NCI-H345 treated with DMSO at 0.1 percent for 48 hours (cell line): ENCODE measurements around the gene ARAP3.

Experiments
- DNase-seq: peaks from one replicate; lab custom pipeline; 2025; ENCODE audit not compliant: unreplicated experiment; lab: John Stamatoyannopoulos, UW

Gene ARAP3

DNA sequence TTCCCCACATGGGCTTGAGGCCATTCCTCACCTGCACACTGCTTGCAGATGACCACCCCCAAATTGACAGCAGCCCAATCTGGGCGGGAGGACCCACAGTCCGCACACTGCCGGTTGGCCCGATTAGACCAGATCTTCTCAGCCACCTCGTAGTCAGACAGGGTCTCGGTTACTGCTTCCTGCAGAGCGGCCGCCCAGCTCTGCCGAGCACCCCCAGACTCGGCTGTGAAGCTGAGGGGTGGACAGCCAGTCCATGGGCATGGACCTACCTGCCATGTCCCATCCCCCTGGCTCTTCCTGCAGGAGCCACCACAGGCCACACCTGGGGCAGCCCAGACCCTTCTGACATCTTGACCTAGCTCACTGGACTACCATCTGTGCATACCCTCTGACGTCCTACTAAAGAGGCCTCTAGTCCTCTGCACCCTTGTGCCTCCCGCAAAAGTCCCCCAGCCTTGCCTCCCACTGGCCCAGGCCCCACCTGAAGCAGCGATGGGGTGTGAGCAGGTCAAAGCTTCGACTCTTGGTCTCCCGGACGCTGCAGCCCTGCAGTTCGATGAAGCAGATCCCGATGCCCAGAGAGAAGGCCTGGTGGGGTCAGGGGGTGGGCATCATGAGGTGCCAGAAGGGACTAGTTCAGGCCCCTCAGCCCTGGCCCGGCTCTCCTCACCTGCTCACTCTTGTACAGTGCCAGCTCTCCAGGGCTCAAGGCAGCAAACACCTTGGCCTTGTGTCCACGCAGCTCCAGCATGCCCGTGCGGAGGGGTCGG lies 9.8 kb downstream of the ARAP3 start:
- DNase-seq = no peak

DNA sequence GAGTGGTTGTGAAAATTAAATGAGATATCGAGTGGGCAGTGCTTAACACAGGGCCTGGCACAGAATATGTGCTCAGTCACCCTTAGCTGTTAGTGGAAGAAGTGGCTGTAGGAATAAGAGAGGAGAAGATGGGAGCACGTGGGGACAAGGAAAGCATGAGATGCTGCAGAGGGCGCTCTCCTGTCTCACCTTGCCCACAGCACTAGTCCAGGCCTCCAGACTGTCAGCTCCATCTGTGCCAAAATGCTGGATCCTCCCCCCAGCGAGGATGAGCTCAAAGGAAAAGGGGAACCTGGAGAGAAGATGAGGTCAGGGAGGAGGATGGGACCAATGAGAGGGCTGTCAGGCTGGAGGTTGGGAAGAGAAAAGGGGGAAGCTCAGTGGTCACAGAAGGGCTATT lies 12.5 kb downstream of the ARAP3 start:
- no peak for DNase-seq

DNA sequence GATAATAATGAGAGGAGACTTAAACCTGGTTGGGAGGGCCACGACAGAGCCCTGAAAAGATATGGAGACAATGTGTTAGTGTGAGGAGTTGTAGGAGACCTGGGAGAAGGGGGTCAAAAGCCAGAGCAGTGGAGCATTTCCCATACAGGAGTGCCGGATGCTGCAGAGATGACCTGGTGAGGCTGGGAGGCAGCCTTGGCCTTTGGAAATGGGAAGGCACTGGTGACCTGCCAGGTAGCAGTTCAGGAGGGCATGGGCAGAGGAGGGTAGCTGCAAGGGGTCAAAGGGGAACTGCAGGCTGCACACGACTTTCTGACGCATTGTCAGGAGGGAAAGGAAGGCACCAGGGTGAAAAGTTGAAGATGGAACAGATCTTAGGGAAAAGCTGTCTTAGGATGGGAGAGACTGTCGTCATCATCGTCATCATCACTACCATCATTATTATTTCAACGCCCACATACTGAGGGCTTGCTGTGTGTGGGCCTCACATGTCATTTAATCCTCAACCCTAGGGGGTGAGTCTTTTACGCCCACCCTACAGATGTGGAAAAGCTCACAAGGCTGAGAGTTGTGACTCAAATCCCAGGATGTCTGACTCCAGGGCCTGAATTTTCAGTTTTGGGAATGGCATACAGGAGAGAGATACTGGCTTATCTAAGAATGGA lies 13.3 kb downstream of the ARAP3 start:
- no peak for DNase-seq

DNA sequence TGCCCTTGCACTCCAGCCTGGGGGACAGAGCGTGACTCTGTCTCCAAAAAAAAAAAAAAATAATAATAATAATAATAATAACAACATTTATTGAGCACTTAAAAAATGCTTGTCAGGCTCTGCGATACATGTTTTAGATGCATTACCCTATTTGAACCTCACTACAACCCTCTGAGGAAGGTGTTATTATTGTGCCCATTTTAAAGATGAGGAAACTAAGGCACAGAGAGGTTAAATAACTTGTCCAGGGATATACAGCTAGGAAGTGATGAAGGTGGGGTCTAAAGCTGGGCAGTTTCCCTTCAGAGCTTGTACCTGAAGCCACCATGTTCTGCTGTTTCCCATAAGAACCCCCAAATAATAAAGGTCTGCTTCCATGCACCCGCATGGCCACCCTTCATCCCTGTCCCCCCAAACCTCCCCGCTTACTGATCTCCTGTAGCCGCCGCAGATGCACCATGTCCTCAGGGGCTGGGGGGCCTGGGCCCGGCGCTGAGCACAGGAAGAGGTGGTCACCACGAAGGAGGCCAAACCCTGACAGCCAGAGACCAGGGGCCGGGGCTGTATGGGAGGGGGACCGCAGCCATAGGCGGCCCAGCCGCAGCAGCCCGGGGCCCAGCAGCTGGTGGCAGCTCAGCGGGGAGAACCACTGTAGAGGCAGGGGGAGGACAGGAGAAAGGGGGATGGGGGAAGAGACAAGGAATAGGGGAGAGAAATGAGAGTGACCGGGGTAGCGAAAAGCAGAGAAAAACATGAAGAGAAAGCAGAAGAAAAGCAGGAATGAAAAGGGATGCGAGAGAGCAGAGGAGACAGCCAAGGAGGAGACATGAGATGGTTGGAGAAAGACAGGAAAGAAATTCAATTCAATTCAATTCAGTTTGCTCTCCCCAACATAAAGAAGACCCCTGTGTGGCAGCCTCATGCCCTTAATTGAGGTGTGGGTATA lies 15.8 kb downstream of the ARAP3 start:
- DNase-seq = no peak

DNA sequence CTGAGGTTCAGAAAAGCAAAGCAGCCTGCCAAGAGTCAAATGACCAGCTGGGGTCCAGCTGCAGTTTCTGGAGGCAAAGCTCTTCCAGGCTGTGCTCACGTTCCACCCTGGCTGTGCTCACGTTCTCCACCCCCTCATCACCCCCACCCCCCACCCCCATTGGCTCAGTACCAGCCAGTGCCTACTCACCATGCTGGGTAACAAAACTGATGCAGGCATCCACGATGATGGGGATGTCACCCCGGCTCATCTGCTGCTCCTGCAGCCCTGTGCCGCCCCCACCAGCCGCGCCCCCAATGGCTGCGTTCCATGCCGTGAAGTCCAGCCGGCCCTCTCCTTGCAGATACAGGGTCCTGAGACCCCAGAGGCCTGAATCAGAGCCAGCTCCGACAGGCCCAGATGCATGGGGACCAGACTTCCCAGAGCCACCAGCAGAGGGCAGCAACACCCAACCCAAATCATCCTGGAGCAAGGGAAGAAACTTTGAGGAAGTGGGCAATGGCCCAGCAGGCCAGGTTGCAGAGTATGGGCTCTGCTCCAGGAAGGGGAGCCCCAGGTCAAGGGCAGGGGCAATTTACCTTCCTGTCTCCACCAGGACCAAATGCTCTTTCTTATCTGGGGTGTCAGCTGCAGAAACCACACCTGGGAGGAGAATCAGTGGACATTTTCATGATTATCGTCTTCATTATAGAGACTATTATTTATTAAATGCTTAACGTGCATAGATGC lies 17.1 kb downstream of the ARAP3 start:
- DNase-seq = peak; percentile 20

DNA sequence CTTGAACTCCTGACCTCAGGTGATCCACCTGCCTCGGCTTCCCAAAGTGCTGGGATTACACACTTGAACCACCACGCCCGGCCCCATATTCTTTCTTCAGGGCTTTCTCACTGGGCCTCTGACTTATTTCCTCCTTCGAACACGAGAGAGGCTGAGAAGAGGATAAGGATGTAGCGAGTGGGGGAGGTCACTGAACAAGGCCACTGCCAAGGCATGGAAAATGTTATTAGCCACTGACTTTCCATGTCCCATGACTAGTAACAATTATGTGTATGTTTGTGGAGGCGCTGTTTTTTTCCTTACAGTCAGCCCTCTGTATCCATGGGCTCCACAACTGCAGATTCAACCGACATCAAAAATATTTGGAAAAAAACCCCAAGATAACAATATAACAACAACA lies 18.5 kb downstream of the ARAP3 start:
- no peak for DNase-seq

DNA sequence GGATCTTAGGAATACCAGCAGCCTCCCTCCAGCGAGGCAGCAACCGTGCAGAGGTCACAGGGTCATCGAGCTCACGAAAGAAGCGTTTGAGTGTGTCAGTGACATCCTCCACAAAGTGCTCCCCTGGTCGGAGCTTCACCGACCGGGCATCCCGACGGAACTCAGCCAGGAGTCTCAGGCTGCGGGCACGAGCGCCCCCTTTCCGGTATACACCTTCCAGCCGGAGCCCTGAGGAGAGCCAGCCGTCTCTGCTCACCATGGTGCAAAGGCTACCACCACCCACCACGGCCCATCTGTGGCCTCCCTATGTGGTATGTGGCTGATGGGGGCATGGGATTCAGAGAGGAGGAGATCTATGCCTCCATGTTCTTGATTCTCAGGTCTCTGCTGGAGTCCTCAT lies 20.0 kb downstream of the ARAP3 start:
- no peak for DNase-seq

DNA sequence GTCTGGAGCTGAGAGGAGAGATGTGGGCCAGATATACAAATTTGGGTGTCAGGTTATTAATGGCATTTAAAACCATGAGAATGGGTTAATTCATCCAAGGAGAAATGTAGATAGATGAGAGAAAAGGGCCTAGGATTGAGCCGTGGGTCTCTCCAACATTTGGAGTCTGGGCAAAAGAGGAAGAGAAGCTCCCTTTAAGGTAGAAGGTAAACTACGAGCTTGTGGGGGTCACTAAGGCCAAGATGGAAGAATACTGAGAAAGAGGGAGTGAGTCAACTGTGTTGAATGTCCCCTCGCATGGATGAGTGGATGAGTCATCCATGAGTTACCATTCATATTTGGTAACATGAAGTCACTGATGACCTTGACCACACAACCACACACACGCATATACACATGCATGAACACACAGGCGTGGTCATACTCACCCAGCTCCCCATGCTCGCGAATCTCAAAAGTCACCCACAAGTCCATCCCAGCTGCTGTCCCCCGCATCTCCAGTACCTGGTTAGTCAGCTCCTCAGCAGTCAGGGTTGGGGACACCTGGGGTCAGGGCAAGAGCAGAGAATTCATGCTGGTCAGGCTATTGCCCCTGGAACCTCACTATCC lies 24.0 kb downstream of the ARAP3 start:
- no peak for DNase-seq

DNA sequence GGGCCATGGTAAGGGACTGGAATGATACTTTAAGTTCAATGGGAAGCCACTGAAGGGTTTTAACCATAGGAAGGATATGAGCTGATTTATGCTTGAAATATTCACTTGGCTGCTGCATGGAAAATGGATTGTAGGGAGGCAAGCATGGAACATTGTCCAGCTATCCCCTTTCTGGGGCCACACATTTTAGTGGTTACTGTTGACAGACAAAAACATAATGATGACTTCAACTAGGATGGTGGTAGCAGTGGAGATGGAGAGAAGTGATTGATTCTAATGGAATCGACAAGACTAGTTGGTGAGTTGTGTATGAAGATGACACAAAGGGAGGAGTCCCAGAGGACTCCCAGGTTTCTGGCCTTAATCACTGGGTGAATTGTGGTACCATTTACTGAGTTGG lies 24.6 kb downstream of the ARAP3 start:
- DNase-seq = no peak

DNA sequence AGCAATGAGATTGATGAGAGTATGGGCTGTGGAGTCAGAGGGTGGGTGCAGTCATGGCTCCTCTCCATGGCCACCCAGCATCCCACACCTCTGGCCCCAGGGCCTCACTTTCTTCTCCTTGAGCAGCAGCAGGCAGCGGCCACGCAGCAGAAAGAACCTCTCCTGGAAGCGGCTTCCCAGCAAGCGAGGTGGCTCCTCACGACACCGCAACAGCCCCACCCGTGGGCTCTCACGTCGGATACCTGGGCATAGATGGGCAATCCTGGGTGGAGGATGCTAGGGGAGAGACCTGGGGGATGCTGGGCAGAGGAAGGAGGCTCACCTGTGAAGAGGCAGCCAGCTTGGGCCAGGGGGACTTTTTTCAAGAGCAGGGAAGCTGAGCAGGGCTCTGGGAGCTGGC lies 25.6 kb downstream of the ARAP3 start:
- no peak for DNase-seq

DNA sequence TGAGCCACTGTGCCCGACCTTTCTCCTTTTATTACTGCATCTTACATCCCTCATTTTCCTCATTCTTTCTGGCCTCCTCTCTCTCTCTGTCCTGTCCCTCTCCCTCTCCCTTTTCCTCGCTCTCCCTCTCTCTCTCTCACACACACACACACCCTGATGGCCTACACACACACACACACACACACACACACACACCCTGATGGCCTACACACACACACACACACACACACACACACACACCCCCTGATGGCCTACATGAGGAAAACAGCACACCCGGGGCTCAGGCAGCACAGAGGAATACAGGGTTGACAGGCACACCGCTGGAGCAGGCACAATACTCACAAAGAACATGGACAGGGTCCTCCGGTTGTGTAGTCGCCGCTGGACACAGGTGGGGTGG lies 27.0 kb downstream of the ARAP3 start:
- no peak for DNase-seq

DNA sequence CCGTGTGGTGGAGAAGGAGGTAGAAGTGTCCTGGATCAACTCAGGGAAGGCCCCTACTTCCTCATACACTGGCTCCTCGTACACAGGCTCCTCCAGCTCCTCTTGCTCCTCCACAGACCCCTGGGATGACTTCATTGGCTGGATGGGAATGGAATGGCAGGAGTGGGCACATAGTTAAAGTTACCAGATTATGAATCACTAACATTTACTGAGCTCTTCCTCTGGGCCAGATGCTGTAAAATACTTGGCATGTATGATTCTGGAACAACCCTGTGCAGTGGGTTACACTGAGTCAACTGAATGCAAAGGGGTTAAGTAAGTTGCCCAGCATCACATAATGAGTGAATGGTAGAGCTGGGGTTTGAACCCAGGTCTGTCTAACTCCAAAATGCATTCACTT lies 27.7 kb downstream of the ARAP3 start:
- DNase-seq = no peak

DNA sequence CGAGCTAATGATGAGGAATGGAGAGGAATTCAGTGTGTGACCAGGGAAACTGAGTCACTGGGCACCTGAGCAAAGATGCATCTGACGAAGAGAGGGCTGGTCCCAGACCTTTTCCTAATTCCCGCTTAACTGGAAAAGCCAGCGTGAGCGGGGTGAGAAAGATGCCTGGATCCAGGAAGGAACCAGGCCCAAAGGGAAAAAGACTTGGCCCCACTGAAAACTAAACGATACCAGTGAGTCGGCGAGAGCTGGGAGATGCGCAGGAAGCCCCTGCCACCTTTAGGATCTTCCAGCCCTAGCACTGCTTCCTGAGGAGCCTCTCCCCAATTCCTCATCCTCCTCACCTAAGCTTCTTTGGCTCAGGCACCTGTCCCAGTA lies 30.3 kb downstream of the ARAP3 start:
- no peak for DNase-seq

DNA sequence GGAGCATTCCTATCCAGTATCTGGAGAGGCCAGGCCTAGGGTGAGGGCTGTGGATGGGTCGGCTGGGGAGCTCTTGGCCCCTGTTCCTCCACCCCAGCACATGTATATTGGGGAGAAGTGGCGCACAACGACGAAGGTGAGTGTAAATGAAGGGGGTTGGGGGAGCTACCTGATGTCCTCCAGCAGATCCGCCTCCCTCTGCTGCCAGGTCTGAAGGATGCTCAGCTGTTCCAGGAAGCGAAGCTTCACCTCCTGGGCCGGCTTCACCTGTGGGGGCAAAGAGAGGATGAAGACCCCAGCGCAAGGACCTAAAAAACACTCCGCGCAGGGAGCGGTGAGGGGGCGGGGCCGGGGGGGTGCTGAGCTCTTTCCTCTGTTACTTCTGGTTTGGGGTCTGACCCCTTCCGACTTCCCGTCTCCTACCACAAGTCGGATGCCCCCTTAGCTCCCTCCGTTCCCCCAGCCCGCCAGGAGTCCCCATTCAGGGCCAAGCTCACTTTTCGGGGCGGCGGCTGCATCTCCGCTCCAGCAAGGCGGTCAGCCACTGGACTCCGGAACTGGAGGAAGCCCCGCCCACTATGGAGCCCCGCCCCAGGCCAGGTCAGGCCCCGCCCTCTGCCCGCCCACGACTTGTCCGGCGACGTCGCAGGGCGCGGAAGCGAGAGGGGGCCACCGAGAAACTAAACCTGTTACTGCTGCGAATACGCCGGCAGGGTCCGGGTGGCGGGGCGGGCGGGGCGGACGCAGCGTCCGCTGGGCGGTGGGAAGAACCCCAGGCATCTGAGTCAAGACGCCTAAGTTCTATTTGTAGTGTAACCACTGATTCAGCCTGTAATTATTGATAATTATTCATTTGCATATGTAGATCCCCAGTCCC lies 30.9 kb downstream of the ARAP3 start, which contains the start of gene FCHSD1:
Gene FCHSD1 (minus strand): TSS at position 568 of the 877 bp plus-strand sequence. CDS start 50 bp downstream, at position 518.
- peak; percentile 29 for DNase-seq

DNA sequence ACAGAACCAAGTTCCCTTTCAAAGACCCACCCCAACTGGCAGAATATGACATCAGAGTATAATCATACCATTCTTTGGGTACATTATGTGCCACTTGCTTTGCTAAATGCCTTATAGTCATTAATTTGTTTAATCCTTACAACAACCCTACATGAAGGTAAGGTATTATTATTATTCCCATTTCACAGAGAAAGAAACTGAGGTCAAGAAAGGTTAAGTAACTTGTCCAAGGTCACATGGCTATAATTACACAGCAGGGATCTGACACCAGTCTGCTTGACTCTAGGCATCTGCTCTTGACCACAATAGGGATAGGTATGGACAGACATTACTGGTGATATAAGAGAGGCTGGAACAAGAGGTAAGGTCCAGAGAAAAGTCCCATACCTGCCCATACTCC lies 32.1 kb downstream of the ARAP3 start:
- no peak for DNase-seq

DNA sequence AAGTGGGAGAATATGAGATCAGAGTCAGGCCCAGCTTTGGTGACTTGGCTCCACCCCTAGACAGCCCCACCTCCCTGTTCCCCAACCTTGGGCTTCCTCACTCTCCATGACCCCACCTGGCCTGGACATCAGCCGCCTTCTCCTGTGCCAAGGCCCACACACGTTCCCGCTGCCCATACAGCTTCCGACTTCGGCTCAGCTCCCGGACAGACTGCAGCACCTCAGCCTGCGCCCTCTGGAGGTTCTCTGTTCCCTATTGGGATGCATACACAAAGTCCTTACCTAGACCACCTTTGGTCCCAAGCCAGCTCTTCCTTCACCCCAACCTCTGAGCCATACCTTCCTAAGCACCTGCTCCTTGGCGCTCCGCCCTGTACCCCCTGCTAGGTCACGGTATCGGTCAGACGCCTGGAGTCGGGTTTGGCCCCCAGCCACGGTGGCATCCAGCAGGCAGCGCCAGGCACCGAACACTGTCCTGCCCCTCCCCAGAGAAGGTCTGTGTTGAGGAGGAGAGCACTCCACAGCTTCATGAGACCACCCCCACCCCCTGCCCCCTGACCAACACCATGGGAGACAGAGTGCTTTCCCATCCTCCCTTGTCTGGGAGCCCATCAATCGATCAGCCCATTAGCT lies 32.9 kb downstream of the ARAP3 start:
- DNase-seq = no peak

DNA sequence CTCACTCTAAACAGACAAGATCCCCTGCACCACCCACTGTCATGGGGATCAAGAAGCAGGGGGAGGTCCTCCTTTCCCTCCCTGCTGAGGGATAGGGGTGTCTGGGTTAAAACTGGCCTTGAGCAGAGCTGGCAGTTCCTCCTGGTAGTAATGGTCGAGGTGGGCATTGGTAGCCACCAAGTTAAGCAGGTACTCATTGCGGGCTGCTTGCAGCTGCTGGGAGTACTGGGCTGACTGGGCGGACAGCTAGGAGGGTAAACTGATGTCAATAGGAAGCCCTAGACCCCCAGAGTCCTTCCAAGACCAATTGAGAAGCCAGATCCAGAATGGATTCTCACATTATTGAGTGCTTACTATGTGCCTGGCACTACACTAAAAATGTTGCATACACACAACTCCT lies 34.2 kb downstream of the ARAP3 start:
- no peak for DNase-seq

DNA sequence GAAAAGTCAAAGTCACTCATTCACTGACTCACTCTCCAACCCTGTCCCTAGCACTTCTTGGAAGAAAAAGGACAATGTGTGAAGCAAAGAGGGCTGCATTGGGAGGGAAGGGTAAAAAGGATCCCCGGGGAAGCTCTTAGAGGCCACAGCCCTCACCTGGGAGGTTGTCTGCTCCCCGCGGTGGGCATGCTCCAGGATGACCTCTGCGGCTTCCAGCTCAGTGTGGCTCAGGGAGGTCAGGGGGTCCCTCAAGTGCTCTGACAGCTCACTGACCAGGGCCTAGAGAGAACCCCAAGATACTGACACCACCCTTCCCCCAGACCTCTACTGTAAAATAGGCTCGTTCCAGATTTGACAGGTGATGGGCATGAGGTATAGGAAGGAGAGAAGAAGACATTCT lies 34.8 kb downstream of the ARAP3 start:
- DNase-seq = no peak

DNA sequence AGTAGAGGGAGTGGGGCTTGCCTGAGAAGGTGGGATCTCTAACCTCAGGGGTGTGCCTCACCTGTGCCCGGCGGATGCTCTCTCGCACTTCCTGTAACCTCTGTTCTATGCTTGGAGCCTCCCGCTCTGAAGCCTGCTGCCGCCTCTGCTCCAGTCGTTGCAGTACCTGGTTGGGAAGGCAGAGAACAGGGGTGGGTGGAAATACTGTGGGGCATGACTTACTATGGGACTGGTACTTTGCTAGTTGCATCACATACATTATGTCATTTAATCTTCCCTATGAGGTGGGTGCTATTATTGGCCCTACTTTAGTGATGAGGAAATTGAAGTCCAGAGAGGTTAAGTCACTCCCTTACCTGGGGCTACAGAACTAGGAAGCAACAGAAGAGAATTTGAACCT lies 36.0 kb downstream of the ARAP3 start:
- DNase-seq = no peak
